Fibroblast of villous mesenchyme (primary cell): Measurements from ENCODE around the gene REXO1. TPM values are rescaled to one million over a fixed set of nuclear protein-coding genes. Genes with fewer than 3 reads are reported as not detected.
"Not testable (repeated sequence)": the region's sequence is repeated elsewhere in the genome, so short reads cannot be mapped to it uniquely, and the experiment has no call there.

Experiments used
- DNase-seq: peaks from one replicate; pipeline ENCODE4 v3.0.0-alpha.2; 2010; ENCODE audit warnings: low read depth
- H3K4me3 ChIP-seq: 2 replicates; pipeline ENCODE4 v1.5.1; 2011; ENCODE audit warnings: low read depth, mild to moderate bottlenecking, low read length
- CTCF ChIP-seq: IDR thresholded peaks from 2 replicates; pipeline ENCODE4 v1.5.1; 2012; ENCODE audit warnings: low read depth, mild to moderate bottlenecking, low read length; ENCODE audit not compliant: insufficient read depth
- total RNA-seq: library from RNA; depleted of rRNA; stranded (reverse); fragments of >200 nt; gene quantifications from 2 replicates; pipeline ENCODE4 v1.2.3, GENCODE V29; 2012

The REXO1 gene
- 11.2 and 15.8 TPM in 2 replicates for total RNA-seq

GRCh38 chr19:1848399-1849131 is at the start of gene REXO1:
TSS of gene REXO1 (minus strand) at chr19:1848483. CDS start at chr19:1848358, 125 bp downstream.
- peak; percentile 87 for TF ChIP-seq CTCF
- DNase-seq, result peak; percentile 96
- peak within 1 kb of the TSS; percentile 94 for H3K4me3 ChIP-seq

- no peak for DNase-seq
- no peak for TF ChIP-seq CTCF
- H3K4me3 ChIP-seq, result no peak overlapping the region
Measured at GRCh38 chr19:1896508-1896907, 48.2 kb upstream of the REXO1 start.

DNA sequence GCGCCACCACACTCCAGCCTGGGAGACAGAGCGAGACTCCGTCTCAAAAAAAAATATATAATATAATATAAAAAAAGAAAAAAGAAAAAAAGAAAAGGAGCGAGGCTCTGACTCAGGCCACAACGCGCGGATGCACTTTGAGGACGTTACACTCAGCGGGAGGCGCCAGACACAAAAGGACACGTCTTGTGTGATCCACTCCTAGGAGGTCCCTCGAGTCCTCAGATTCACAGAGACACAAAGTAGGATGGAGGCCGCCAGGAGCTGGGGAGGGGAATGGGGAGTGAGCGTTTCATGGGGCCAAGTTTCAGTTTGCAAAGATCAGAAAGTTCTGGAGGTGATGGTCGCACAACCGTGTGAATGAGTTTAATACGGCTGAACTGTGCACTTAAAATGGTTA is 45.5 kb upstream of the REXO1 start:
- DNase-seq, result no peak

DNA sequence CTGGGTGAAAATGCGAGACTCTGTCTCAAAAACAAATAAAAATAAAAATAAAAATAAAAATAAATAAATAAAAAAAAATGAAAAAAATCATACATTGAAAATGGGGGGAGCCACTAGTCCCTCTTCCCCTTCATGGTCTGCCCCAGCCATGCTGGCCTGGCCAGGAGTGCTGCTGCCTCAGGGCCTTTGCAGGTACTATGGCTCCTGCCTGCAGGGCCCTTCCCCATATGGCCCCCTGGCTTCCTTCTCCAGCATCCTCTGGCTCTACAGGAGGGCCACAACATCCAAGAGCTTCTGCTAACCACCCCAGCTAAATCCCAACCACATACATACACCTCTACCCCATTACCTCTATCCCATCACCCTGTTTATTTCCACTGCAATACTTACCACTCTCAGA is 41.6 kb upstream of the REXO1 start:
- no peak for TF ChIP-seq CTCF
- no peak for DNase-seq
- no peak overlapping the region for H3K4me3 ChIP-seq

More for the DNA sequence above, 45.5 kb upstream of the REXO1 start:
- no peak overlapping the region for H3K4me3 ChIP-seq
- TF ChIP-seq CTCF, result no peak

GRCh38 chr19:1888385-1888784 is 40.1 kb upstream of the REXO1 start:
- TF ChIP-seq CTCF, result no peak
- no peak overlapping the region for H3K4me3 ChIP-seq
- DNase-seq, result no peak

GRCh38 chr19:1886360-1886759 is 38.1 kb upstream of the REXO1 start:
- not testable (repeated sequence) for H3K4me3 ChIP-seq, DNase-seq

DNA sequence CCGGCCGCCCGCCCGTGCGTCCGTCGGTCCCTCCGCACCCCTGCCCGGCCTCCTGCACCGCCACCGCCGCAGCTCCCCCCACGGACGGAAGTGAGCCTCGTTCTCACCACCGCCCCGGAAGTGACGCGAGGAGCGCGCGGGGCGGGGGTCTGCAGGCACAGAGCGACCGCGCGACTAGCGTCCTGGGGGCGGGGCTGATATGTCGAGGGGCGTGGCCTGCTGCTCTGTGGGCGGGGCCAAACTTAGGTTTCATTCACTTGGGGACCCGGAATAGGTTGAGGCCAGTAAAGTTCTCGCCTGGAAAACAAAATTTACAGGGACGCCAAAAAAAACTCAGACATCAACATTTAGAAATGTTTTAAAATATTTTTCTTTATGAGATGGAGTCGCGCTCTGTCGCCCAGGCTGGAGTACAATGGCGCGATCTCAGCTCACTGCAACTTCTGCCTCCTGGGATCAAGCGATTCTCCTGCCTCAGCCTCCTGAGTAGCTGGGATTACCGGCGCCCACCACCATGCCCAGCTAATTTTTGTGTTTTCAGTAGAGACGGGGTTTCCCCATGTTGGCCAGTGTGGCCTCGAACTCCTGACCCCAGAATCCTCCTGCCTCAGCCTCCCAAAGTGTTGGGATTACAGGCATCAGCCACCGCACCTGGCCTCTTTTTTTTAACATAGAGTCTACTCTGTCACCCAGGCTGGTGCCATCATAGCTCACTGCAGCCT is 37.3 kb upstream of the REXO1 start, which contains the start of gene ABHD17A:
TSS of gene ABHD17A (minus strand) at position 99 of the 722 bp plus-strand sequence. CDS start 3,930 bp downstream, outside the sequence.
- DNase-seq, result peak; percentile 94
- H3K4me3 ChIP-seq, result peak within 1 kb of the TSS; percentile 96
